Neuron (in vitro differentiated cells): ENCODE measurements around the gene C13orf46.

Experiments
- H2AFZ ChIP-seq: one replicate; pipeline ENCODE4 v1.6.1; 2013; ENCODE audit warnings: low read depth, mild to moderate bottlenecking, inconsistent platforms, low read length, moderate library complexity
- H3K27me3 ChIP-seq: one replicate; pipeline ENCODE4 v1.6.1; 2013; ENCODE audit warnings: low read length; ENCODE audit not compliant: insufficient read depth
- H3K36me3 ChIP-seq: one replicate; pipeline ENCODE4 v1.6.1; 2013; ENCODE audit warnings: low read length; ENCODE audit not compliant: insufficient read depth
- H3K4me1 ChIP-seq: one replicate; pipeline ENCODE4 v1.6.1; 2013; ENCODE audit warnings: low read length; ENCODE audit not compliant: insufficient read depth
- H3K4me3 ChIP-seq: 2 replicates; pipeline ENCODE4 v1.5.1; 2013; ENCODE audit warnings: mild to moderate bottlenecking, low read length, moderate library complexity
- H3K9me3 ChIP-seq: one replicate; pipeline ENCODE4 v1.6.1; 2013; ENCODE audit warnings: low read length

Gene C13orf46

DNA sequence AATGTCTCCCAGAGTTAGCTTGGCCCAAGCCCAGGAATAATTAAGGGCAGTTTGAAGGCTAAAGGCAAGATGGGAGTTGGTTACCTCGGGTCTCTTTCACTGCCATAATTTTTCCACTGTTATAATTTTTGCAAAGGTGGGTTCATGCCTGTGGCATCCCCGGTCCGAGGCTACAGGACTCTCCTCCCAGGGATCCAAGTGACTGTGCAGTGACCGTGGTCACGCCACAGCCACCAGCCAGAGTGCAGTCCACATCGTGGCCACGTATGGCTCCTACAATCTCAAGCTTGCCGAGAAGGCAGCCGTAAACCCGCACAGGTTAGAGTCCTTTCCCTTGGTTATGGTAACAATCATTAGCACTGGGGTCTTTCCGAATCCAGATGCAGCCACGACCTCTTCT, 36.8 kb downstream of the C13orf46 start:
- Histone ChIP-seq H2AFZ (no peak overlapping the region), H3K4me3 (no peak overlapping the region), H3K9me3 (no peaks in the 10 kb centered on the region), H3K27me3 (no peaks in the 10 kb centered on the region), H3K4me1 (peaks cover 36% of the 10 kb centered on the region), H3K36me3 (no peaks in the 10 kb centered on the region)

DNA sequence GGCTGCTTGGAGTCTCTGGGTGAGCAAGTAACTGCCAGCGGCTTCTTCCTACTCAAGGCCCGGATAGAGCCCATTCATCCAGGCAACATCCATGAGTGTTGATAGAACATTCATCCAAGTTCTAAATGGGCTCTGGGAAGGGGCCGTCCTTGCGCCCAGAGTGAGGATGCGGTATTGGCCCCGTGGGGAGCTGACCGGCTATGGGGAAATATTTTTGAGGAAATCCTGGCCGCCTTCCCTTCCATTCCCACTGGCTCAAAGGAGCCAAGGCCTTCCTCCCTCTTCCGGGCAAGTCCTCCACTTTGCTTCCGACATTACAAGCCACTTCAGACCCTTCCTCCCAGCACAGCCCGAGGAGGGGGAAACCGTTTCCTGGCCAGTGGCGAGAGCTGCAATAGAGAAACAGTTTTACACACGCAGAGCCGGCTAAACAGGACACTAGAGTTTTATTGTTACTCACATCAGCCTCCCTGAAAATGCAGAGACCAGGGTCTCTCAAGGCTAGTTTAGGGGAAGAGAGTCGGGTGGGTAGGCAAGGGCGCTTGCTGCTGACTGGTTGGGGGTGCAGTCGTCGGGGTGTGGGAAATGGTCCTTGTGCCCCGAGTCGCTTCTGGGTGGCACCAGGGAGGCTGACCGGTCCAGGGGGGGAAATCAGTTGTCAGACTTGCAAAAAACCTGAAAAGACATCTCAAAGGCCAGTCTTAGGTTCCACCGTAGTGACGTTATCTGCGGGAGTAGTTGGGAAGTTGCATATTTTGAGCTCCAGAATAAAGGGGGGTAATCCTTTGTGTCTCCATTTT, 37.5 kb downstream of the C13orf46 start:
- Histone ChIP-seq H2AFZ (no peak overlapping the region), H3K4me3 (no peak overlapping the region), H3K4me1 (peaks cover 36% of the 10 kb centered on the region), H3K27me3 (no peaks in the 10 kb centered on the region), H3K36me3 (no peaks in the 10 kb centered on the region), H3K9me3 (no peaks in the 10 kb centered on the region)

DNA sequence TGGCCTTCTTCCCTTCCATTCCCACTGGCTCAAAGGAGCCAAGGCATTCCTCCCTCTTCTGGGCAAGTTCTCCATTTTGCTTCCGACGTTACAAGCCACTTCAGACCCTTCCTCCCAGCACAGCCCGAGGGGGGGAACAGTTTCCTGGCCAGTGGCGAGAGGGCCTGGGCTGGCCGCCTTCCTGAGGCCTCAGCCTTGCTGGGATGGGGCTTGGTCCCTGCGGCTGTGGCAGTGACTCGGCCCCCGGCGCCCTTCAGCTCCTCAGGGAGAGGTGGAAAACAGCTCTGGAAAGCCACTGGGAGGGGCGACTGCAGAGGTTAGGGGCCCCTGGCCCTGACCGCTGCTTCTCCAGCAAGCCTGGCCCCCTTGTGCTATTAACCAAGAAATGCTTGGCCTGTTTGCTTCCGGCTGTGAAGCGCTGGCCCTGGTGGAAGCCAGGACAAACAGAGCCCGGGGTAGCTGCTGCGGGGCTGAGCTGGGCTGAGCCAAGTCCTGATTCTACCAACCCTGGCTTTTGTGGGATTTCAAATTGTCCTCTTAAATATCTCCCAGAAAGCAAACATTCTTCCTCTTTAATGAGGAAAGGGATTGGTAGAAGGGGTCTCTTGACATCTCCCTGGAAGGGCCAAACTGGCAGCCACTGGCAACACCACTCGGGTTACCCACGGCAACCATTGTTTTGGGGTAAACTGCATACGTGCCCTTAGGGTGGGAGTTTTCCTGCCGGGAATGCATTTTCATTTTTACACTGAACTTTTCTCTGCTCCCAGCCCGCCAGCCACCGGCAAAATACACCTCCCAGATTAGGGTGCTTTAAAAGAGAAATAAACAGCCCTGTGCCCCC, 38.7 kb downstream of the C13orf46 start:
- Histone ChIP-seq H3K4me1 (peaks cover 36% of the 10 kb centered on the region), H3K4me3 (peak overlapping the region; percentile 4), H3K36me3 (no peaks in the 10 kb centered on the region), H2AFZ (peak overlapping the region; percentile 41), H3K27me3 (no peaks in the 10 kb centered on the region), H3K9me3 (no peaks in the 10 kb centered on the region)

GRCh38 chr13:113934576-113934975, 39.3 kb downstream of the C13orf46 start:
- H3K4me3 ChIP-seq, result no peak overlapping the region
- no peaks in the 10 kb centered on the region for H3K36me3 ChIP-seq
- H3K9me3 ChIP-seq, result no peaks in the 10 kb centered on the region
- no peaks in the 10 kb centered on the region for H3K27me3 ChIP-seq
- H3K4me1 ChIP-seq, result peaks cover 36% of the 10 kb centered on the region
- H2AFZ ChIP-seq, result peak overlapping the region; percentile 41

- H3K36me3 ChIP-seq, result no peaks in the 10 kb centered on the region
- H3K4me1 ChIP-seq, result peaks cover 36% of the 10 kb centered on the region
- H3K9me3 ChIP-seq, result no peaks in the 10 kb centered on the region
- H3K4me3 ChIP-seq, result no peak overlapping the region
- no peak overlapping the region for H2AFZ ChIP-seq
- H3K27me3 ChIP-seq, result no peaks in the 10 kb centered on the region
Observed at GRCh38 chr13:113933901-113934300, 40.0 kb downstream of the C13orf46 start.

- Histone ChIP-seq H3K27me3 (no peaks in the 10 kb centered on the region), H3K4me3 (no peak overlapping the region), H2AFZ (no peak overlapping the region), H3K4me1 (peaks cover 24% of the 10 kb centered on the region), H3K36me3 (no peaks in the 10 kb centered on the region), H3K9me3 (no peaks in the 10 kb centered on the region)
Observed at GRCh38 chr13:113931841-113932459, 41.9 kb downstream of the C13orf46 start.

DNA sequence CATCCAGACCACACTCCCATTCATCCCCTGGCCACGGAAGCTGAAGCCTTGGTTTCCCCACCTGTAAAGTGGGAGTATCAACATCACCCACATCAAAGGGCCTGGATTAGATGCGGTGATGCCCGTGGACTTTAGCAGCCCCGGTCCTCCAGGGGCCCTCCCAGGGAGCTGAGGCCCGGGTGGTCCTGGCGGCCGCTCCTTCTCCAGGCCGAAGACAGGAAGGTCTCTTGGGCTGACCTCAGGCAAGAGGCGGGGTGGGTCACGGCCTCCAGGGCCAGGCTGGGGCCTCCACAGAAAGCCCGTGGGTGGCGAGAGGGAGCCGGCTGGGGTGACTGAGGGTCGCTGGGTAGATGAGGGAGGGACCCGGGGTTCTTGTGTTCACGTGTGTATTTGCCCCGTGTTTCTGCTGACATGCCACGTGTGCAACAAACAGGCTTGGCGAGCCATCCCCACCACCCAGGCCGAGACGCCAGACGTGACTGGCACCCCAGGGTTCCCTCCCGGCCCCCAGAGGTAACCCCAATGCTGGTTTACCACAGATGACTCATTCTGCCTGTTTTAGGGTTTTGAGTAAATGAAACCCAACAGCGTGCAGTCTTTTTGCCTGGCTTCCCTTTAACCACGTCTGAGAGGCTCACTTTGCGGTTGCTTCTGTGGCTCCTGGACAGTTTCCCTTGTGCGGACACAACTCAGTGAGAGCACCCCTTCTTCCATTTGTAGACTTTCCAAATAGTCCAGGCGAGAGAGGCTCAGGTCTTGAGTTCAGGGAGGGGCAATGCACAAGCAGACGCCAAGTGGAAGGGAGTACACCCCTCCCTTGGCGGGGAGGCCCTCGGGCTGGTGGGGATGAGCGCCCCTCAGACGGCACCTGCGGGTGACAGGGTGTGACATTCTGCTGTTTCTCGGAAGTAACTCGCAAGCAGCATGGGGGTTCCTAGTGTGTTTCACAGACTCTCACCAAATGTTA, 42.9 kb downstream of the C13orf46 start:
- Histone ChIP-seq H3K36me3 (no peaks in the 10 kb centered on the region), H3K4me1 (peaks cover 17% of the 10 kb centered on the region), H3K4me3 (no peak overlapping the region), H3K27me3 (no peaks in the 10 kb centered on the region), H2AFZ (no peak overlapping the region), H3K9me3 (no peaks in the 10 kb centered on the region)

DNA sequence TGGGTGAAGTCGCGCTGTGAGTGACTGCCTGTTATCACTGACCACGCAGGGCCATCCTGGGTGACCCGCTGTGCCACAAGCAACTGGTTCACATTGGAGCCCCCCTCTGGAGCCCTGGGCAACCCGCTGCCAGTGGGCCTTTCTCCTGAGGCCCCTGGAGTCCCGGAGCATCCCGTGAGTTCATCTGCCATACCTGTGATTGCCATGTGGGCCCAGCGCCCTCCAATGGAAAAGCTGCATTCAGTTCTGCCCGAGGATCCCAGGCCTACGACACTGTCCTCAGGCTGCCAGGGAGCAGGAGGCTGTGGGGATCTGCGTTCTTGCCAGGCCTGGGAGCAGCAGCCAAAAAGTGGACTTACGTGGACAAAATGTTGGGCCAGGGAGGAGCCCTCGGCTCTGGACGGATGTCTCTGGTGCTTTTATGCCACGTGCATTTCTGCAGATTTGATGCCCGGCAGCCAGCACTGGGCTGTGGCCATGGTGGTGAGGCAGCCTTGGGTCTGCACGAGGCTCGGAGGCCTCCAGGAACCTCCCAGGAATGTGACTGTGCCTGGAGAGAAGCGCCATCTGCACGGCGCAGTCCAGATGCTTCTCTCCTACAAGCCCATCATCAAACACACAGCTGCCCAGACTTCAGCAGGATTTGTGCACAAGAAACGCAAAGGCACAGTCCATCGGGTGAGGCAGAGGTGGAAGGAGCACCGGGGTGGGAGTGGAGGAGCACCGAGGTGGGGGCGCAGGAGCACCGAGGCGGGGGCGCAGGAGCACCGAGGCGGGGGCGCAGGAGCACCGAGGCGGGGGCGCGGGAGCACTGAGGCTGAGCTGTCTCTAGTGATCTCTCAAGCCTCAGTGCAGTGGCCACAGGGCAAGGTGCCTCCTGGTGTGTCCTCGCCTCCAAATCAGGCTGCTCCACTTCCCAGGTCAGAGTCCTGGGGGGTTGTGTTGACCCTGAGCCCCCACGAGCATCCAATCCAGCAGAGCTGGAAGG, 44.0 kb downstream of the C13orf46 start:
- peaks cover 7% of the 10 kb centered on the region for H3K4me1 ChIP-seq
- no peak overlapping the region for H3K4me3 ChIP-seq
- no peak overlapping the region for H2AFZ ChIP-seq
- no peaks in the 10 kb centered on the region for H3K27me3 ChIP-seq
- H3K36me3 ChIP-seq, result no peaks in the 10 kb centered on the region
- H3K9me3 ChIP-seq, result no peaks in the 10 kb centered on the region

- Histone ChIP-seq H3K27me3 (no peaks in the 10 kb centered on the region), H3K4me1 (peaks cover 1% of the 10 kb centered on the region), H3K9me3 (no peaks in the 10 kb centered on the region), H3K36me3 (no peaks in the 10 kb centered on the region), H3K4me3 (no peak overlapping the region), H2AFZ (no peak overlapping the region)
Observed at GRCh38 chr13:113928685-113929627, 44.9 kb downstream of the C13orf46 start.

DNA sequence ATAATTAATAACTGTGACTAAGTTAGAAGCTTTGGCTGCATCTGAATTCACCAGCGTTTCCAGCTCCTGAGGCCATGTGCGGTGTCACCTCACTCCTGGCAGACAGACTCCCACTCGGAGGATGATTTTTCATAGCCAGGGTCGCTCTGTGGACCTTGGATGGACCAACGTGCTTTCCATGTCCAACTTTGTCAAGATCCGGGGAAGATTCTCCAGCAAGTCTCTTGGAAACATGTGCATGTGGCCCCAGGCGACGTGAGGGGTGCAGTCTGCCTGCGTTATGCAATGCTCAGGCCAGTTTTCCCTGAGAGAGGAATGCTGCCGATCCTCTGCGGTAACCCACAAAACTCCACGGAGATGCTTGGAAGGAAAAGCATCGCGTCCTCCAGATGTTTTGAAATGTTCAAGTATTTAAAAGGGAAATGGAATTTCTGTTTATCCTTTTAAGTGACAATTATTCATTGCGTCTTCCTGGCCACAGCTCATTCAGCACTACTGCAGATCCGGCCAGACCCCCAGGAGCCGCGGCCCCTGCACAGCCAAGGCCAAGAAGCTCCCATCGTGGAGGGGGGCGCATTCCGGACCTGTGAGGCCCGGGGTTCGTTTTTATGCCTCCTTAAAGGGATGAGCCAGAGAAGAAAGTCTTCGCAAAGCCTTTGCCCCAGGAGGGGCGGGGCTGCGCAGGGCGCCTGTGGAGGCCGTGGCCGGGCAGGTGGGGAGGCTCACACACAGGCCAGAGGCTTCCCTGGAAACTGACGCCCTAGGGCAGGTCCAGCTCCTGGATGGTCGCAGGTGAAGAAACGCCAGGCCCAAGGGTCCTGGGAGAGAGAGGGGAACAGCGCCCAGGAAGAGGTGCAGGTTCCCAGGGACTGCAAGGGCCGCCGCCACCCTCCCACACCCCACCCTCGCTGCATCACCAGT, 46.0 kb downstream of the C13orf46 start:
- H2AFZ ChIP-seq, result no peak overlapping the region
- no peak overlapping the region for H3K4me3 ChIP-seq
- no peaks in the 10 kb centered on the region for H3K4me1 ChIP-seq
- no peaks in the 10 kb centered on the region for H3K9me3 ChIP-seq
- H3K36me3 ChIP-seq, result no peaks in the 10 kb centered on the region
- H3K27me3 ChIP-seq, result no peaks in the 10 kb centered on the region
